DOHH2 (cell line): ENCODE results near the gene QRFP.

ENCODE experiments used
- CTCF ChIP-seq: fragments of 200-600 bp; sonication (generic); IDR thresholded peaks from one replicate; pipeline ENCODE4 v1.5.1; 2014; ENCODE audit warnings: antibody characterized with exemption, mild to moderate bottlenecking, low read depth, low read length; ENCODE audit not compliant: poor library complexity, severe bottlenecking
- EZH2phosphoT487 ChIP-seq: fragments of 200-600 bp; sonication (generic); IDR thresholded peaks from 2 replicates; pipeline ENCODE4 v1.6.1; 2017; ENCODE audit warnings: borderline replicate concordance, mild to moderate bottlenecking, antibody characterized with exemption, low read length, moderate library complexity, mixed read lengths

GRCh38 chr9:130856474-130856873, 40.1 kb downstream of the QRFP start:
- no peak for TF ChIP-seq CTCF
- no peak for TF ChIP-seq EZH2phosphoT487
